Muscle of arm (tissue), 12 donors: ENCODE measurements around the gene CD1E. TPM values are rescaled to one million over a fixed set of nuclear protein-coding genes. Genes with fewer than 3 reads are reported as not detected.
"Not testable (repeated sequence)": the region's sequence is repeated elsewhere in the genome, so short reads cannot be mapped to it uniquely, and the experiment has no call there.

Source experiments
- DNase-seq: peaks from one replicate; pipeline ENCODE4 v3.0.0-alpha.2; 2013
- polyA plus RNA-seq, 12 donors: library from polyadenylated mRNA; unstranded; fragments of 120-200 nt; gene quantifications; one replicate each; pipeline ENCODE4 v1.2.1, GENCODE V29; 2013; ENCODE audit not compliant: insufficient read length in 12 of 12

CD1E gene
- polyA plus RNA-seq, 12 donors, result 0.39 to 0.48 TPM; not detected in 10

DNA sequence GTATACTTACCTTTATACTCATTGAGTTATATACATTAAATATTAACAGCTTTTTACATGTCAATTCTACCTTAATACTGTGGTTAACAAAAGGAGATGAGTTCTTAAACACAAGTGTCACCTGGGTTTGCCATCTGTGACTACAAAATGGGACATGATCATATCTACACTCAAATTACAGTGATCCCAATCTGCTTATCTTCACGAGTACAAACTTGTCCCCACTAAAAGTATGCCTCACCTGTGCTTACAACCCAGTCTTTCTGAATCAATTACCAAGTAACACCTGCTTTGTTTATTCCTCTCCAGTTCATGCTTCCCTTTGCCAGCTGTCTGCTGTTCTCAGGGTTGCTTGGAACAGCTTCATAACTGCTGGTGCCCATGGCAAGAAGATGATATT lies 8.8 kb downstream of the CD1E start:
- DNase-seq, result no peak

DNA sequence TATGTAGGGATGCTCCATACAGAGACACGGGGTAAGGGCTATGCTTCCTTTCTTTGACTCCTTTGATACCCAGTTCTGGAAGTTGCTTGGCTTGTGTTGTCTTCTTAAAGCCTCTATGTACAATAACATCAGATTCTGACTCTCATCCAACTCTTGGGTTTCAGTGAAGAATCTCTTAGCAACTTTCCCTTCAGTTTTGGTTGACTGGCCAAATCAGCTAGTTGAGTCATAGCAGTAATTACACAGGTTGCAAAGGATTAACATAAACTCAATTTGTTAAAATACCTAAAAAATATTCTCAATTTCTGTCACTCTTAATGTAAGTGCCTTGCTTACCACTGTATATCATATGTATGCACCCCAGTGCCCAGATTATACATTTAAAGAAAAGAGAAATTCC lies 9.2 kb downstream of the CD1E start:
- DNase-seq, result no peak

DNA sequence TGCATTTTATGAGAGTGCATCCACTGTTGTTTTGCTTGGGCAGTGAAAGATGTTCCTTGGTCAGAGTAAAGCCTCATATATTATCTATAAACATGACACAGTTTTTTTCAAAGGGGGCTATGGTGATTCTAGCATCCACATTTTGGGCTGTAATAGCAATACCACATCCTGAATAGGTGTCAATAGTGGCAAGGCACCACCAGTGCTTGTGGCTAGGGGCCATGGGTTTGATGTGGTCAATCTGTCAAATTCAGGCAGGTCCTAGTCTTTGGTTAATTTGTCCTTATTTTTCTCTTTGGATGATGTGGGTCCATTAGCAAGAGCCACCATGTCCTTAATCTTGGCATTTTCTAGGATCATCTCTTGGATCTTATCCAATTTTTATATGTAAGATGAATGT lies 13.1 kb downstream of the CD1E start:
- no peak for DNase-seq

DNA sequence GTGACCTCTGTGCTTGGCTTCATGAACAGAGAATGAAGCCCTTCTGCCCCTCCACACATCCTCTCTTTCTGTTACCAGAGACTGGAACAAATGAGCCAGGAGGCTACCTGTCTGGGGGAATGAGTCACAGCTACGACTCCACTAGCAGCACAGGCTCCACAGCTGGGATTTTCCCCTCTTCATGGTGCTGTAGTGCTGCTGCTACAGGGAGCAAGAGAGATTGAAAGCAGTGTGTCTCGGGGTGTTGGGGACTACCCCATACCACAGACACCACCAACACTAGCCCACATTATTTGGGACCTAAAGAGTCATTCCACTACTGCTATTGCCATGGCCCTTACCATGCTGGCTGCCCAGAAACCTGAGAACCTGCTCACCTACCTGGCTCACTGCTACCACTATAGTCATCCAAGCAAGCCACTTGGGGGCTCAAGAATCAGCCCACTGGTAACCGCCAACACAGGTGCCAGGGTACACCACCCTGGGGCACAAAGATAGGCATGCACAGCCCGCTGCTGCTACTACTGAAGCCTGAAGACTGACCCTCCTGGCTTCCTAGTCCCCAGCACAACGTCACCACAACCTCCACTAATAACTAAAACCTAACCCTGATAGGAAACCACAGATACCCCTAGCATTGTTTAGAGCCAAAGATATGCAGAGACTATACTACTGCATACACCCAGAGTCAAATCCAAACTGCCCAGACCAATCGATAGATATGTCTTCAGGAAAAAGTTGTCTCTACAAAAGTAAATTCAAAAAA lies 17.7 kb downstream of the CD1E start:
- DNase-seq, result no peak

DNA sequence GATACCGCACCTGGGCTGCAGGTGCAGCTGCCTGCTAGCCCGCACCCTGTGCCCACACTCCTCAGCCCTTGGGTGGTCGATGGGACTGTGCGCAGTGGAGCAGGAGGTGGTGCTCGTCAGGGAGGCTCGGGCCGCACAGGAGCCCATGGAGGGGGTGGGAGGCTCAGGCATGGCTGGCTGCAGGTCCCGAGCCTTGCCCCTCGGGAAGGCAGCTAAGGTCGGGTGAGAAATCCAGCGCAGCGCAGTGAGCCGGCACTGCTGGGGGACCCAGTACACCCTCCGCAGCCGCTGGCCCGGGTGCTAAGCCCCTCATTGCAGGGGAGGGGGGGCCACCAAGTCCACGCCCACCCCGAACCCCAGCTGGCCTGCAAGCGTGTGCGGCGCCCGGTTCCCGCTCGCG lies 20.4 kb downstream of the CD1E start:
- not testable (repeated sequence) for DNase-seq

DNA sequence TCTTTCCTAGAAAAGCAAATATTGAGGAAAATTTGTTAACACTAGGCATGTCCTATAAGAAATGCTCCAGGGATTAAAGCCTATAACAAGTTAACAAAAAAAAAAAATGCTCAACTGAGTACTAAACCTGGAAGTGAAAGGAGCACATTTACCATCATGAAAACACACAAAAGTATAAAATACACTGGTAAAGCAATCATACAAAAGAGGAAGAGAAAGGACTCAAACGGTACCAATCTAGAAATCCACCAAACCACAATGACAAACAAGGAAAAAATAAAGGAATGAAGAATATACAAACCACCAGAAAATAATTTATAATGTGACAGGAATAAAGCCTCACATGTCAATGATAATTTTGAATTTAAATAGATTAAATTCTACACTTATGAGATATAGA lies 21.2 kb downstream of the CD1E start:
- no peak for DNase-seq

DNA sequence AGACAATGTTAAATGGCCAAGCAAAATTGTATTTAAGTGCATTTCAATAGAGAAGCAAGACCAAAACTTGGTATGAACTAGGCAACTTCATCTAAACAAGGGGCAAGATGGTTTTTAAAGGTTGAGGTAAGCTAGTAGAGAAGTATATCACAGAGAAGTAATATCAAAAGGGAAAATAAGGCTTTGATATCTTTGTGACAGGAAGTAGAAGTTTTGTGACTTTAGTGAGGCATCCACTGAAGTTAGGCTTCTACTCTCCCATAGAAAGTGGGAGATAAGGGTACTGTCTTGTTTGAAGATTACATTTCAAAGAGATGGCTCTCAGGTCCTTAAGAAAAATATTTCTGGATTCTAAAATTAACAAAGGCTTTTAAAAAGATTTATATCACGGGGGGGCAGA lies 36.6 kb downstream of the CD1E start:
- no peak for DNase-seq

DNA sequence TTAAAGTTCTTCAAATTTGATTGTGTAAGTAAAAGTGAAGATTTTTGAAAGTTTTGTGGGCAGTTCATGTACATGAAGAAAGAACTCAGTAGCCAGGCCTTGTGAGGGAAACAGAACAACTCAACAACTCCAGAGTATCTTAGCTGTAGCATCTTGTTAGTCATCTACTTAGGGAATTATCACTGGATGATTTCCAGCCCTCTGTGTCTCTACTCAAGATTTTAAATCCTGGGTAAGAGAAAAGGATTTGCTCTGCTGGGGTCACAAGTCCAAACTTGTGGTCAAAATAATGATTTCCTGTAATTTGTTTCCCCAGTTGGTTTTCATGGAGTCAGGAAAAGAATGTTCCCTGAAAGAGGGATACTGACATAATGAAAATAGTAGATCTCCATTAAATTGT lies 37.4 kb downstream of the CD1E start:
- DNase-seq, result no peak

DNA sequence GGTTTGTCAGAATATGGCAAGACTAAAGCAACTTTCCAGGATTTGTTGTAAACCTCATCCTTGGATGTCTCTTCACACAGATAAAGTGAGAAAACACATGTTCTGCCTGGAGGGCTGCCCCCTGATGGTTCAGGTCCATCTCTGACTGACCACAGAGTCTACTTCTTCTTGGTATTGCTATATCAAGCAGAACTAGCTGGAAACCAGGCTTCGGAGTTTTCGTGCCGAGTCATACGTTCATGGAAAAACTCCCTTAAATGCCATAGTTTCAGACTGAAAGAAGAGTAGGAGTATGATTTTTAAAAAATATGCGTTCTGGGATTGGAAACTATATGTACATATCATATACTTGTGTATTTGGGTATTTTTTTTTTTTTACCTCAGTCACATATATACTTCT lies 39.8 kb downstream of the CD1E start:
- no peak for DNase-seq

DNA sequence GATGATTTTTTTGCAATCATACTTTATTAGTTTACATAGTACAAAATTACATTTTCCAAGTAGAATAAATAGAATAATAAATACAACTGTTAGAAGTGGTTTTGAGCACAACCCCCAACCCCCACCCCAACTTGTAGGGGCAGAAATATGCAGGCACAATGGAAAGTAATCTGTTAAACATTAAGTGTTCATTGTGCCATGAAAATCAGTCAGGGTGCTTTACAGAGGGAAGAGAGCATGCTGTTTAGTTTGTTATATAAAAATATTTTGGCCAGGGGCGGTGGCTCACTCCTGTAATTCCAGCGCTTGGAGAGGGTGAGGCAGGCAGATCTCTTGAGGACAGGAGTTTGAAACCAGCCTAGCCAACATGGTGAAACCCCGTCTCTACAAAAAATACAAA lies 43.0 kb downstream of the CD1E start:
- DNase-seq, result no peak

DNA sequence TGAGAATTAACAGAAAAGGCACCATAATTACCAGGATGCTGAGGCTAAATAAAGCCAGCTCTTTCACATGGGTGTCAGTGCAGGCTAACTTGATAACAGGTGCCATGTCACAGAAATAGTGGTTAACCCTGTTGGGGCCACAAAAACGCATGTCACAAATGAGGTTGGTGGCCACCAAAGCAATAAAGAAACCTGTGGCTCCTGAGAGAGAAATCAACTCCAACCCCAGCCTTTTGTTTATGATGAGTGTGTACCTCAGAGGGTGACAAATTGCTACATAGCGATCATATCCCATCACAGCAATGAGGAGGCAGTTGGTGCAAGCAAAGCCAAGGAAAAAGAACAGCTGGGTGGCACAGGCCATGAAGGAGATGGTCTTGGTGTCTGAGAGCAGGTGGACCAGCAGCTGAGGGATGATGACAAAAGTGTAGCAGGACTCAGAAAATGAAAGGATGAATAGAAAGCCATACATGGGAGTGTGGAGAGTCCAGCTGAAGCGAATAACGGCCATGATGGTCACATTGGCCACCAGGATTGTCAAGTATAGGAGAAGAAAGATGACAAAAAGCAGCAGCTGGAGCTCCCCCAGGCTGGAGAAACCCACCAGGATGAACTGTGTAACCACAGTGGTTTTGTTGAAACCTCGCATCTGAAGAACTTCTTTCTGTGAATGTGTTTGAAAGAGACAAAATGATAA lies 45.3 kb downstream of the CD1E start, which contains the start of gene OR10T2:
Gene OR10T2 (minus strand): TSS at position 649 of the 697 bp plus-strand sequence. CDS start 0 bp downstream, at position 649.
- DNase-seq, result no peak

DNA sequence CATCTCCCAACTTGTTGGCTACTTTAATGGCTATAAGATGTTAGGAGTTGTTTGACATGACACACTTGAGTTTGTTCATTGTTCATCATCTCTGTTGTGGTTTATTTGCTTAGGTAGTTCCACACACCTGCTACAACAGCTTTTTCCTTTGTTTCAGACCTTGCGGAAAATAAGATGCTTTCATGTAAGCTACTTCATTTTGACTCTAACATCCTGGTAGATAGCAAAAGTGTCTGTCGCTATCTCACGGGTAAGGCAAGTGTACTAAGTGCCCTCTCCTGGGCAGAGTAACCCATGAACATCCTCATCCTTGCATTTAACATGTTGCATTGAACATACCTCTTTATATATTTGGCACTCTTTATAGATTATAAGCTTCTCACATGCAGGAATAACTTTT lies 47.2 kb downstream of the CD1E start:
- DNase-seq, result no peak

DNA sequence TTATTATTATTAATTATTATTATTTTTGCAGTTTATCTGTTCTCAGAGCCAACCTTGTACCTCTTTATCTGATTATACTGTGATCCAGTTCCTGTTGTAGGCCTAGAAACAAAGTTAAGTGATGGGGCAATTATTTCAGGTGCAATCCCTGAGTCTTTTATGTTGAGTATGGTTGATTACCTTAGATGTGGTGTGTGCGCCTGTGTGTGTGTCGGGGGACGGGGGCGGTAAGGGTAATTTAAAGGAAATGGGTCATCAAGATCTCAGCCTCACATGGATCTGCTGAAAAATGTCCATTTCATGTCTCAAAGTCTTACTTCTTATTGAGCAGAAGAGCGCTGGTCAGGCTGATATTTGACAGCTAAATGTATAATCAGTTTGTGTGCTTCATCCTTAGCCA lies 53.4 kb downstream of the CD1E start:
- no peak for DNase-seq

Other genes with a start within 250 kb of the CD1E start
- gene CD1D, start 173.0 kb upstream of the CD1E start, polyA plus RNA-seq, result 1 to 10 TPM in 9 of 12 donors, under 1 TPM in 1, not detected in 2; 0.83 to 2.7 (median 1.5) TPM
- under 1 TPM in 4 of 12 donors, not detected in 8; 0.09 to 0.70 (median 0.28) TPM for gene CD1A, start 99.5 kb upstream of the CD1E start, polyA plus RNA-seq
- gene CD1C, start 64.0 kb upstream of the CD1E start, polyA plus RNA-seq, result 1 to 10 TPM in 3 of 12 donors, under 1 TPM in 7, not detected in 2; 0.57 to 2.7 (median 0.94) TPM
- under 1 TPM in 1 of 12 donors, not detected in 11; 0.12 TPM for gene CD1B, start 22.4 kb upstream of the CD1E start, polyA plus RNA-seq
- gene OR10T2, start 45.6 kb downstream of the CD1E start, polyA plus RNA-seq, result not detected
- not detected for gene OR10K2, start 72.3 kb downstream of the CD1E start, polyA plus RNA-seq
- under 1 TPM in 4 of 12 donors, not detected in 8; 0.03 to 0.07 (median 0.05) TPM for gene OR10K1, start 107.9 kb downstream of the CD1E start, polyA plus RNA-seq
- not detected for gene OR10R2, start 118.3 kb downstream of the CD1E start, polyA plus RNA-seq
- not detected for gene OR6Y1, start 200.5 kb downstream of the CD1E start, polyA plus RNA-seq
- not detected for gene OR6P1, start 216.7 kb downstream of the CD1E start, polyA plus RNA-seq
- gene OR10X1, start 226.0 kb downstream of the CD1E start, polyA plus RNA-seq, result not detected